ENCODE measurements around the gene KLHL29. TPM values are rescaled to one million over a fixed set of nuclear protein-coding genes. Genes with fewer than 3 reads are reported as not detected.

KLHL29 gene
- total RNA-seq, 1 donor from 2014 or later, result 3.0 TPM

GRCh38 chr2:23669413-23670244, 284.6 kb downstream of the KLHL29 start:
- Mint-ChIP-seq H3K27me3 (ENCODE audit: low read depth) (no peaks in the 10 kb centered on the region), H3K36me3 (ENCODE audit: low read depth) (no peaks in the 10 kb centered on the region), H3K4me3 (ENCODE audit: low read depth) (no peak overlapping the region), H3K27ac (no peak overlapping the region), H3K9me3 (no peaks in the 10 kb centered on the region), H3K4me1 (ENCODE audit: low read depth) (no peaks in the 10 kb centered on the region)
- DNase-seq (ENCODE audit: low spot score), result no peak
- intact Hi-C loops (cut with micrococcal nuclease), result no loop called here

GRCh38 chr2:23670245-23670592, 285.2 kb downstream of the KLHL29 start:
- H3K4me1 Mint-ChIP-seq (ENCODE audit: low read depth), result no peaks in the 10 kb centered on the region
- DNase-seq (ENCODE audit: low spot score), result no peak
- intact Hi-C loops (cut with micrococcal nuclease), result no loop called here

GRCh38 chr2:23673082-23673481, 288.1 kb downstream of the KLHL29 start:
- H3K36me3 Mint-ChIP-seq (ENCODE audit: low read depth), result no peaks in the 10 kb centered on the region
- H3K4me3 Mint-ChIP-seq (ENCODE audit: low read depth), result no peak overlapping the region
- H3K9me3 Mint-ChIP-seq, result no peaks in the 10 kb centered on the region
- H3K4me1 Mint-ChIP-seq (ENCODE audit: low read depth), result no peaks in the 10 kb centered on the region
- H3K27ac Mint-ChIP-seq, result no peak overlapping the region
- DNase-seq (ENCODE audit: low spot score), result no peak
- no peaks in the 10 kb centered on the region for H3K27me3 Mint-ChIP-seq (ENCODE audit: low read depth)
- intact Hi-C loops (cut with micrococcal nuclease), result no loop called here

More at GRCh38 chr2:23670245-23670592, 285.2 kb downstream of the KLHL29 start:
- Mint-ChIP-seq H3K4me3 (ENCODE audit: low read depth) (no peak overlapping the region), H3K9me3 (no peaks in the 10 kb centered on the region), H3K27me3 (ENCODE audit: low read depth) (no peaks in the 10 kb centered on the region), H3K36me3 (ENCODE audit: low read depth) (no peaks in the 10 kb centered on the region), H3K27ac (no peak overlapping the region)

GRCh38 chr2:23673830-23674679, 289.1 kb downstream of the KLHL29 start:
- intact Hi-C loops (cut with micrococcal nuclease), result no loop called here
- H3K36me3 Mint-ChIP-seq (ENCODE audit: low read depth), result no peaks in the 10 kb centered on the region
- H3K4me1 Mint-ChIP-seq (ENCODE audit: low read depth), result no peaks in the 10 kb centered on the region
- no peak overlapping the region for H3K4me3 Mint-ChIP-seq (ENCODE audit: low read depth)
- H3K27ac Mint-ChIP-seq, result no peak overlapping the region
- no peak for DNase-seq (ENCODE audit: low spot score)
- no peaks in the 10 kb centered on the region for H3K27me3 Mint-ChIP-seq (ENCODE audit: low read depth)
- H3K9me3 Mint-ChIP-seq, result no peaks in the 10 kb centered on the region

GRCh38 chr2:23675506-23675905, 290.5 kb downstream of the KLHL29 start:
- H3K4me1 Mint-ChIP-seq (ENCODE audit: low read depth), result no peaks in the 10 kb centered on the region
- intact Hi-C loops (cut with micrococcal nuclease), result no loop called here
- H3K36me3 Mint-ChIP-seq (ENCODE audit: low read depth), result no peaks in the 10 kb centered on the region
- no peak for DNase-seq (ENCODE audit: low spot score)
- H3K27ac Mint-ChIP-seq, result no peak overlapping the region
- H3K27me3 Mint-ChIP-seq (ENCODE audit: low read depth), result no peaks in the 10 kb centered on the region
- H3K4me3 Mint-ChIP-seq (ENCODE audit: low read depth), result no peak overlapping the region
- no peaks in the 10 kb centered on the region for H3K9me3 Mint-ChIP-seq

- H3K27ac Mint-ChIP-seq, result no peak overlapping the region
- DNase-seq (ENCODE audit: low spot score), result no peak
- no peaks in the 10 kb centered on the region for H3K27me3 Mint-ChIP-seq (ENCODE audit: low read depth)
- H3K4me3 Mint-ChIP-seq (ENCODE audit: low read depth), result no peak overlapping the region
- H3K9me3 Mint-ChIP-seq, result no peaks in the 10 kb centered on the region
- H3K36me3 Mint-ChIP-seq (ENCODE audit: low read depth), result no peaks in the 10 kb centered on the region
- intact Hi-C loops (cut with micrococcal nuclease), result no loop called here
- no peaks in the 10 kb centered on the region for H3K4me1 Mint-ChIP-seq (ENCODE audit: low read depth)
These were observed 292.9 kb downstream of the KLHL29 start for GRCh38 chr2:23677836-23678235.

GRCh38 chr2:23679044-23679443, 294.1 kb downstream of the KLHL29 start:
- no peaks in the 10 kb centered on the region for H3K9me3 Mint-ChIP-seq
- no peak overlapping the region for H3K4me3 Mint-ChIP-seq (ENCODE audit: low read depth)
- H3K4me1 Mint-ChIP-seq (ENCODE audit: low read depth), result no peaks in the 10 kb centered on the region

GRCh38 chr2:23680951-23681350, 296.0 kb downstream of the KLHL29 start:
- H3K4me3 Mint-ChIP-seq (ENCODE audit: low read depth), result no peak overlapping the region
- no peaks in the 10 kb centered on the region for H3K27me3 Mint-ChIP-seq (ENCODE audit: low read depth)
- H3K4me1 Mint-ChIP-seq (ENCODE audit: low read depth), result no peaks in the 10 kb centered on the region
- intact Hi-C loops (cut with micrococcal nuclease), result no loop called here
- H3K9me3 Mint-ChIP-seq, result no peaks in the 10 kb centered on the region
- no peak overlapping the region for H3K27ac Mint-ChIP-seq
- no peaks in the 10 kb centered on the region for H3K36me3 Mint-ChIP-seq (ENCODE audit: low read depth)
- DNase-seq (ENCODE audit: low spot score), result no peak

More at GRCh38 chr2:23679044-23679443, 294.1 kb downstream of the KLHL29 start:
- no peaks in the 10 kb centered on the region for H3K27me3 Mint-ChIP-seq (ENCODE audit: low read depth)
- H3K27ac Mint-ChIP-seq, result no peak overlapping the region
- intact Hi-C loops (cut with micrococcal nuclease), result no loop called here
- no peak for DNase-seq (ENCODE audit: low spot score)
- H3K36me3 Mint-ChIP-seq (ENCODE audit: low read depth), result no peaks in the 10 kb centered on the region

- Mint-ChIP-seq H3K4me3 (ENCODE audit: low read depth) (no peak overlapping the region), H3K27me3 (ENCODE audit: low read depth) (no peaks in the 10 kb centered on the region), H3K9me3 (no peaks in the 10 kb centered on the region), H3K36me3 (ENCODE audit: low read depth) (no peaks in the 10 kb centered on the region), H3K4me1 (ENCODE audit: low read depth) (no peaks in the 10 kb centered on the region), H3K27ac (no peak overlapping the region)
- no peak for DNase-seq (ENCODE audit: low spot score)
- intact Hi-C loops (cut with micrococcal nuclease), result no loop called here
These were observed 296.6 kb downstream of the KLHL29 start for GRCh38 chr2:23681356-23682140.

GRCh38 chr2:23682481-23682880, 297.5 kb downstream of the KLHL29 start:
- no peak overlapping the region for H3K4me3 Mint-ChIP-seq (ENCODE audit: low read depth)
- intact Hi-C loops (cut with micrococcal nuclease), result no loop called here
- DNase-seq (ENCODE audit: low spot score), result no peak
- no peaks in the 10 kb centered on the region for H3K27me3 Mint-ChIP-seq (ENCODE audit: low read depth)
- no peaks in the 10 kb centered on the region for H3K36me3 Mint-ChIP-seq (ENCODE audit: low read depth)
- H3K4me1 Mint-ChIP-seq (ENCODE audit: low read depth), result no peaks in the 10 kb centered on the region
- H3K9me3 Mint-ChIP-seq, result no peaks in the 10 kb centered on the region
- no peak overlapping the region for H3K27ac Mint-ChIP-seq

- Mint-ChIP-seq H3K27me3 (ENCODE audit: low read depth) (no peaks in the 10 kb centered on the region), H3K36me3 (ENCODE audit: low read depth) (no peaks in the 10 kb centered on the region), H3K4me3 (ENCODE audit: low read depth) (no peak overlapping the region), H3K27ac (no peak overlapping the region), H3K9me3 (no peaks in the 10 kb centered on the region), H3K4me1 (ENCODE audit: low read depth) (no peaks in the 10 kb centered on the region)
- intact Hi-C loops (cut with micrococcal nuclease), result no loop called here
- no peak for DNase-seq (ENCODE audit: low spot score)
These were observed 298.0 kb downstream of the KLHL29 start for GRCh38 chr2:23683001-23683400.

GRCh38 chr2:23684395-23685176, 299.6 kb downstream of the KLHL29 start:
- no peaks in the 10 kb centered on the region for H3K36me3 Mint-ChIP-seq (ENCODE audit: low read depth)
- H3K4me1 Mint-ChIP-seq (ENCODE audit: low read depth), result no peaks in the 10 kb centered on the region
- H3K27ac Mint-ChIP-seq, result no peak overlapping the region
- no peak overlapping the region for H3K4me3 Mint-ChIP-seq (ENCODE audit: low read depth)
- intact Hi-C loops (cut with micrococcal nuclease), result no loop called here
- no peaks in the 10 kb centered on the region for H3K9me3 Mint-ChIP-seq
- H3K27me3 Mint-ChIP-seq (ENCODE audit: low read depth), result no peaks in the 10 kb centered on the region
- no peak for DNase-seq (ENCODE audit: low spot score)
